Measurements from ENCODE around the gene SEMA3A.

- TF ChIP-seq CTCF (conservative IDR thresholded peaks at IDR 0.05; ENCODE audit: low read depth in 2 of 2): no peak
- TF ChIP-seq EZH2 (IDR thresholded peaks at IDR 0.05; ENCODE audit: low read depth, unreplicated experiment): no peak
- no peak for TF ChIP-seq POLR2AphosphoS5 (IDR thresholded peaks at IDR 0.05; ENCODE audit: low read depth)
- no peak for TF ChIP-seq REST (IDR thresholded peaks at IDR 0.05; ENCODE audit: unreplicated experiment)
- no peak for TF ChIP-seq ZNF114 (CRISPR knock-in tag; IDR thresholded peaks at IDR 0.05)
- TF ChIP-seq EZH2phosphoT487 (IDR thresholded peaks at IDR 0.05; ENCODE audit: unreplicated experiment): no peak
- TF ChIP-seq CREB1 (CRISPR knock-in tag; IDR thresholded peaks at IDR 0.05; ENCODE audit: low read depth): no peak
- no peak for TF ChIP-seq NANOG (IDR thresholded peaks at IDR 0.05; ENCODE audit: borderline replicate concordance)
- TF ChIP-seq ETS1 (IDR thresholded peaks at IDR 0.05): no peak
- no peak for TF ChIP-seq JUNB (IDR thresholded peaks at IDR 0.05; ENCODE audit: unreplicated experiment)
- no peak for TF ChIP-seq STAT1 (IDR thresholded peaks at IDR 0.05; ENCODE audit: unreplicated experiment)
Observed at GRCh38 chr7:84113906-84114850, 80.4 kb downstream of the SEMA3A start.
